Adrenal gland (tissue), 5 donors: ENCODE results near the gene CILP2.

Experiments
- CTCF ChIP-seq, 6 experiments: fragments of 450-650 bp in 4 of 6; fragments of 200-600 bp in 2 of 6; sonication (generic) in 1 of 6; IDR thresholded peaks; 1 replicate in 5 of 6; 2 replicates in 1 of 6; pipeline versions ENCODE4 v1.5.1 to v1.8.0; 2016 to 2021; ENCODE audit warnings: antibody characterized with exemption in 6 of 6, mild to moderate bottlenecking in 2 of 6, moderate library complexity in 1 of 6
- POLR2A ChIP-seq, 2 donors: fragments of 450-650 bp; IDR thresholded peaks; one replicate each; pipeline ENCODE4 v1.6.1; 2017; ENCODE audit warnings: antibody characterized with exemption in 2 of 2, mild to moderate bottlenecking in 2 of 2, moderate library complexity in 1 of 2
- donor health status: DM: no; HTN: no; CAD: no.

GRCh38 chr19:19540064-19540714 is 2.1 kb downstream of the CILP2 start:
- TF ChIP-seq CTCF (IDR thresholded peaks at IDR 0.05) (no peak), POLR2A (IDR thresholded peaks at IDR 0.05) (no peak)
